HCT116 (cell line): ENCODE measurements around the gene CRACDL. TPM values are rescaled to one million over a fixed set of nuclear protein-coding genes. Genes with fewer than 3 reads are reported as not detected.

Source experiments
- ATAC-seq: fragments of 200-7000 bp; cut with Tn5 transposase; 2 replicates; pipeline ENCODE4 v1.9.1; 2020; ENCODE audit warnings: mild to moderate bottlenecking, moderate library complexity
- BruUV-seq: library from RNA; stranded (reverse); fragments of 400-500 nt; replicated peaks from 2 replicates; lab custom pipeline; 2021; lab: Mats Ljungman, UMichigan
- CTCF ChIA-PET: fragments of 300-600 bp; sonication (Branson Sonifier 250); formaldehyde crosslinking; loops from one replicate; lab custom pipeline; 2021; ENCODE audit warnings: antibody characterized with exemption; lab: Charles Lee
- POLR2A ChIA-PET: fragments of 300-600, 350-600 bp; sonication (Branson Sonifier 250); formaldehyde crosslinking; loops from one replicate; lab custom pipeline; 2021; ENCODE audit warnings: antibody characterized with exemption; lab: Charles Lee
- RAD21 ChIA-PET, 2 experiments: fragments of 300-600 bp; sonication (Branson Sonifier 250); formaldehyde crosslinking; loops; one replicate each; lab custom pipeline; 2023; ENCODE audit warnings: low total read pairs in 2 of 2; ENCODE audit not compliant: uncharacterized antibody in 2 of 2, unreplicated experiment in 2 of 2, low non-redundant PET in 1 of 2; lab: Charles Lee
- DNase-seq: peaks from one replicate; pipeline ENCODE4 v3.0.0-alpha.2; 2010; ENCODE audit warnings: low read depth, low spot score
- H2AFZ ChIP-seq: fragments of 200-600 bp; shearing (Covaris generic), sonication (generic); 2 replicates; pipeline ENCODE4 v1.6.1; 2017; ENCODE audit warnings: low read depth, mixed run types, mixed read lengths, antibody characterized with exemption, low read length; ENCODE audit not compliant: poor library complexity, severe bottlenecking
- H3K27ac ChIP-seq: 2 replicates; pipeline ENCODE4 v1.5.1; 2012; ENCODE audit warnings: low read depth, low read length
- H3K27me3 ChIP-seq: fragments of 200-600 bp; sonication (generic); 2 replicates; pipeline ENCODE4 v1.6.1; 2016; ENCODE audit warnings: mixed run types, low read length, mixed read lengths; ENCODE audit not compliant: insufficient read depth
- H3K36me3 ChIP-seq, 2 experiments: fragments of 200-500 bp in 1 of 2; fragments of 200-600 bp in 1 of 2; sonication (Bioruptor generic) in 1 of 2; sonication (generic) in 1 of 2; 2 replicates each; pipeline versions ENCODE4 v1.5.1 to v1.6.1; 2014 to 2016; ENCODE audit warnings: low read length in 2 of 2, inconsistent platforms in 1 of 2, mixed read lengths in 1 of 2, mixed run types in 1 of 2; ENCODE audit not compliant: insufficient read depth in 2 of 2, control insufficient read depth in 1 of 2
- H3K4me1 ChIP-seq, 2 experiments: fragments of 200-600 bp in 1 of 2; sonication (generic) in 1 of 2; 2 replicates each; pipeline versions ENCODE4 v1.5.1 to v1.6.1; 2012 to 2017; ENCODE audit warnings: low read length in 2 of 2, inconsistent platforms in 1 of 2, mild to moderate bottlenecking in 1 of 2, mixed read lengths in 1 of 2, mixed run types in 1 of 2, moderate library complexity in 1 of 2; ENCODE audit not compliant: insufficient read depth in 2 of 2, control insufficient read depth in 1 of 2
- H3K4me2 ChIP-seq: fragments of 200-600 bp; sonication (generic); 2 replicates; pipeline ENCODE4 v1.6.1; 2017; ENCODE audit warnings: mixed run types, low read length, mixed read lengths
- H3K4me3 ChIP-seq, 2 experiments: fragments of 200-600 bp in 1 of 2; sonication (generic) in 1 of 2; replicated peaks in 1 of 2; 2 replicates each; pipeline ENCODE4 v1.5.1; 2011 to 2016; ENCODE audit warnings: low read length in 2 of 2, control low read depth in 1 of 2, low read depth in 1 of 2, mild to moderate bottlenecking in 1 of 2, mixed read lengths in 1 of 2, mixed run types in 1 of 2
- H3K79me2 ChIP-seq: fragments of 200-600 bp; sonication (generic); 2 replicates; pipeline ENCODE4 v1.6.1; 2017; ENCODE audit warnings: mild to moderate bottlenecking, mixed run types, low read length, moderate library complexity, mixed read lengths; ENCODE audit not compliant: insufficient read depth
- H3K9ac ChIP-seq: fragments of 200-600 bp; sonication (generic); 2 replicates; pipeline ENCODE4 v1.6.1; 2016; ENCODE audit warnings: low read length, mixed read lengths
- H3K9me2 ChIP-seq: fragments of 200-600 bp; sonication (generic), shearing (Covaris generic); 2 replicates; pipeline ENCODE4 v1.6.1; 2017; ENCODE audit warnings: mixed run types, mild to moderate bottlenecking, moderate library complexity; ENCODE audit not compliant: insufficient read depth
- H3K9me3 ChIP-seq, 2 experiments: fragments of 200-500 bp in 1 of 2; fragments of 200-600 bp in 1 of 2; sonication (Bioruptor generic) in 1 of 2; sonication (generic) in 1 of 2; 2 replicates each; pipeline ENCODE4 v1.6.1; 2014 to 2017; ENCODE audit warnings: low read length in 2 of 2, mixed read lengths in 2 of 2, inconsistent platforms in 1 of 2, low read depth in 1 of 2, mild to moderate bottlenecking in 1 of 2, mixed run types in 1 of 2, moderate library complexity in 1 of 2; ENCODE audit not compliant: control insufficient read depth in 1 of 2, insufficient read depth in 1 of 2
- H4K20me1 ChIP-seq: fragments of 200-600 bp; sonication (generic), shearing (Covaris generic); 2 replicates; pipeline ENCODE4 v1.6.1; 2017; ENCODE audit warnings: mixed run types, mild to moderate bottlenecking, moderate library complexity; ENCODE audit not compliant: insufficient read depth
- ATF3 ChIP-seq: IDR thresholded peaks from 2 replicates; pipeline ENCODE4 v1.6.1; 2012
- CBX3 ChIP-seq: IDR thresholded peaks from 2 replicates; pipeline ENCODE4 v1.6.1; 2012; ENCODE audit warnings: low read depth
- CTCF ChIP-seq, 3 experiments: fragments of 200-600 bp in 1 of 3; sonication (generic) in 1 of 3; IDR thresholded peaks in 2 of 3; conservative IDR thresholded peaks in 1 of 3; 2 replicates each; pipeline ENCODE4 v1.5.1; 2012 to 2017; ENCODE audit warnings: low read depth in 2 of 3, low read length in 2 of 3, antibody characterized with exemption in 1 of 3, borderline replicate concordance in 1 of 3, control low read depth in 1 of 3, mild to moderate bottlenecking in 1 of 3, mixed read lengths in 1 of 3, mixed run types in 1 of 3, moderate library complexity in 1 of 3; ENCODE audit not compliant: insufficient read depth in 1 of 3
- POLR2A ChIP-seq: IDR thresholded peaks from 2 replicates; pipeline ENCODE4 v1.7.0; 2011; ENCODE audit warnings: borderline replicate concordance; ENCODE audit not compliant: insufficient read depth, insufficient read length; ENCODE audit errors: extremely low read depth
- POLR2AphosphoS5 ChIP-seq: IDR thresholded peaks from 2 replicates; pipeline ENCODE4 v1.6.1; 2011; ENCODE audit warnings: mild to moderate bottlenecking, low read depth, low read length, moderate library complexity
- RAD21 ChIP-seq: IDR thresholded peaks from 2 replicates; pipeline ENCODE4 v1.6.1; 2012; ENCODE audit warnings: low read depth, mild to moderate bottlenecking
- TCF7L2 ChIP-seq: IDR thresholded peaks from 2 replicates; pipeline ENCODE4 v1.7.0; 2011; ENCODE audit warnings: borderline replicate concordance, inconsistent platforms; ENCODE audit not compliant: insufficient read depth, insufficient read length; ENCODE audit errors: extremely low read depth
- intact Hi-C: fragments of 100-400 bp; cut with micrococcal nuclease; formaldehyde crosslinking; loops from 2 replicates; pipeline ENCODE4 v1.10.0; 2022
- total RNA-seq: library from RNA; stranded (reverse); gene quantifications from one replicate; pipeline ENCODE4 v1.2.1, GENCODE V29; 2021; ENCODE audit not compliant: unreplicated experiment

CRACDL gene
- total RNA-seq, 1 experiment from 2014 or later, result 1.1 TPM

- Histone ChIP-seq H3K9me3 (no peaks in the 10 kb centered on the region), H3K36me3 (no peaks in the 10 kb centered on the region), H3K27me3 (no peaks in the 10 kb centered on the region), H2AFZ (no peak overlapping the region), H3K4me1 (no peaks in the 10 kb centered on the region), H3K4me2 (no peak overlapping the region), H3K79me2 (no peaks in the 10 kb centered on the region), H4K20me1 (no peaks in the 10 kb centered on the region), H3K9ac (no peak overlapping the region), H3K27ac (no peak overlapping the region), H3K9me2 (no peaks in the 10 kb centered on the region), H3K4me3 (no peak overlapping the region)
- ChIA-PET CTCF (no interaction called here), POLR2A (no interaction called here), RAD21 (no interaction called here)
- TF ChIP-seq ATF3 (no peak), CTCF (IDR thresholded peaks at IDR 0.05 in 2 of 3, conservative IDR thresholded peaks at IDR 0.05 in 1 of 3; ENCODE audit: borderline replicate concordance in 1 of 3, insufficient read depth in 1 of 3, low read depth in 2 of 3, low read length in 2 of 3) (no peak)
- ATAC-seq (no peak), DNase-seq (no peak)
- intact Hi-C loops, result loop anchor here (10.0 kb wide), 1 partner anchor 78 kb away; no protein-coding TSS in a partner anchor
- no TSS peak for BruUV-seq
These were observed 33.0 kb downstream of the CRACDL start for GRCh38 chr2:98903064-98903355.

GRCh38 chr2:98902209-98903063, 33.6 kb downstream of the CRACDL start:
- intact Hi-C loops, result loop anchor here (10.0 kb wide), 1 partner anchor 78 kb away; no protein-coding TSS in a partner anchor
- Histone ChIP-seq H4K20me1 (no peaks in the 10 kb centered on the region), H3K4me3 (no peak overlapping the region), H3K27ac (no peak overlapping the region), H3K9me2 (no peaks in the 10 kb centered on the region), H3K9me3 (no peaks in the 10 kb centered on the region), H2AFZ (no peak overlapping the region), H3K9ac (no peak overlapping the region), H3K4me1 (no peaks in the 10 kb centered on the region), H3K4me2 (no peak overlapping the region), H3K36me3 (no peaks in the 10 kb centered on the region), H3K27me3 (no peaks in the 10 kb centered on the region), H3K79me2 (no peaks in the 10 kb centered on the region)
- TF ChIP-seq RAD21 (no peak), TCF7L2 (no peak), ATF3 (no peak), CBX3 (no peak), CTCF (IDR thresholded peaks at IDR 0.05 in 2 of 3, conservative IDR thresholded peaks at IDR 0.05 in 1 of 3; ENCODE audit: borderline replicate concordance in 1 of 3, insufficient read depth in 1 of 3, low read depth in 2 of 3, low read length in 2 of 3) (no peak), POLR2AphosphoS5 (no peak), POLR2A (no peak)
- no peak for ATAC-seq
- DNase-seq, result no peak
- no TSS peak for BruUV-seq
- POLR2A ChIA-PET, result no interaction called here
- CTCF ChIA-PET, result no interaction called here
- RAD21 ChIA-PET, result no interaction called here
